GM10847 (cell line): ENCODE results near the gene LRP8.

Source experiments
- POLR2A ChIP-seq: IDR thresholded peaks from 2 replicates; pipeline ENCODE4 v1.6.1; 2011; ENCODE audit not compliant: insufficient read length; ENCODE audit errors: extremely low read depth

LRP8 gene

DNA sequence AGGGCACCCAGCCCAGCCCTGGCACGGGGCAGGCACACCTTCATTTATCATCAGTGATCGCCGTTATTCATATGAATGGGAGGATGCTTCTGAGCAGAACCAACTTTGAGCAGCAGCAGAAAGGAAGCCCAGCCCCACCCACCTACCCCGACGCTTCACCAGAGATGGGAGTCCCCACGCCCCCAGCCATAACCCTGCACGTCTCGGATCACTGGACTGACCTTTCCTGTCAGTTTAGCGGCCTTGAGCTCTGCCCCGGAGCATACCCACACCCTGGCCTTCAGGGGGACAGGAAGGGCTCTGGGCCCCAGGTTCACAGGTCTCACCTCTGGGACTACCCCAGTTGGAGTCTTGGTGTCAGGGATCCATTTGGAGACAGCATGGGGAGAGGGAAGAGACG is 18.1 kb downstream of the LRP8 start:
- TF ChIP-seq POLR2A = no peak

DNA sequence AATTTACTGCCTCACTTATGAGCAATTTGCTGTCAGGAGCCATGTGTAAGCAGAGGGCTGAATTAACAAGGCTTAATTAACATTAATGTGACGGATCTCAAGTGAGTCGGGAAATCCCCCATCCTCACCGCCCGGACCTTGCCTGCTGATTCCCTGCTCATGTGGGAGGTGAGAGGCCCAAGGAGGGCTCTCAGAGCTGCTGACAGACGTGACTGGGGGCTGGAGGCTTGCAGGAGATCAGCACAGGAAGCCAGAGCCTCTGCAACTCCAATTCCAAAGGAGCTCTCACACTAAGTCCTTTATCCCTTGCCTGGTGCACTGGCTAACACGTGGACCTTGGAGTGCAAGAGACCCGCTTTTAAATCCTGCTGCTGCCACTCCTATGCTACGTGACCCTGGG is 19.4 kb downstream of the LRP8 start:
- no peak for TF ChIP-seq POLR2A

DNA sequence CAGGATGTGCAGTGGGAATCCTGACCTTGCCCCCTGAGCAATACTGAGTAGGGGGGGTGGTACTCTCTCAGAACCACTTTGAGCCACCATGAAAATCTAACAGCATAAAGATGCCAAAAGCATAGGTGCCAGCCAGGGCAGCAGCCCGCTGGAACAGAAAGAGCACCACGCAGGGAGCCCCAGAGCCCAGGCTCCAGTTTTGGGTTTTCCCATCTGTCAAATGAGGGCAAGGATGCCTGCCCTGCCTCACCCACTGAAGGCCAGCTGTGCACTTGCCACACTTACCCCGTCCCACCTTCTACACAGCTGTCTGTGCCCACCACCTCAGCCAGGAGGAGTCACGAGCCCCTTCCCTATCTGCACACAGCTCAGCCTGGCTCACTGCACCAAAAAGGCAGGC is 20.8 kb downstream of the LRP8 start:
- no peak for TF ChIP-seq POLR2A

DNA sequence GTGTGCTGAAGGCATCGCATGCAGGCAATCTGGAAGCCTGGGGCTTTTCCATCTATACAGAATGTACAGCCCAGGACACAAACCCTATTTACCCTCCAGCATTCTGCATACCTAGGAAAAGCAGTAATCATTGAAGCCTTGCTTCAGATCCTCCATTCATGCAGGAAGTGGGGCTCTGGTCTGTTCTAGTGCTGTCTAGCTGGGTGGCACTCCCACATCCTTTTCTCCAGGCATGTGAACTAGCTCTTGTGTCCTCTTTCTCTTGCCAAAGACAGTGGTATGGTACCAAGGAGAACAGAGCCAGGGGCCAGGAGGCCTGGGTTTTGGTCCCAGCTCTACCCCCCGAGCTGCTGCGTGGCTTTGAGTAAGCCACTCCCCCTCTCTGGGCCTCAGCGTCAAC is 21.7 kb downstream of the LRP8 start:
- no peak for TF ChIP-seq POLR2A

DNA sequence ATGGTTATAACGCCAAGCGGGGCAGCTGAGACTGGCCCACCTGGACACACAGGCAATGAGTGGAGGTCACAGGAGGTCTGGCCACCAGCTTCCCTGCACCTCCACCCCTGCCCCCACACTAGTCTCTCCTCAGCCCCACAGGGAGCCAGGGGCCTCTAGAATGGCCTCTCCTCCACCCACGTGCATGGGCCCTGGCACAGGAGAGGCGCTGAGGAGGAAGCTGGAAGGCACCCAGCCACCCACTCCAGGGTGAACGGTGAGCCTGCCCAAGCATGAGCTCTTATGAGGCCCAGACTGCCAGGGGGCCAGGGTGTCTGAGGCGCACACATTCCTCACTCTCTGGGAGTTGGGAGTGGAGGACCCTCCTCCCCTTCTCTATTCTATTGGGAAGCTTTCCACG is 22.2 kb downstream of the LRP8 start:
- no peak for TF ChIP-seq POLR2A

DNA sequence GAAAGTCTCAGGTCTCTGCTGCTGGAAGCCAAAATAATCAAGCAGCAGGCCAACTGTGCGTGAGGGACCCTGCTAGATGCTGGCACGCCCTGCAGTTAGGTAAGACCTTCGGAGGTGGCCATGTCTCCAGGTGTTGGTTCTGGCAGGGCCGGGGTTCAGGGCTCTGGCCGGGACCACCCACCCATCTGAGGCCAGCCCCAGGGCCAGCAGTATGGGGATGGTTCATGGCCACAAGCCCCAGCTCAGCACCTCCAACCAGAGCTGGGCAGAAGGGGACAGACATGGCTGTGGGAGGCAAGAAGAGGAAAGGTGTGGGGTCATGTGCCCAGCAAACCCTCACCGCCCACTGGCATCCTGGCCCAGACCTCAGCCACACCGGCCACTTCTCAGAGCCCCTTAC is 23.3 kb downstream of the LRP8 start:
- no peak for TF ChIP-seq POLR2A

DNA sequence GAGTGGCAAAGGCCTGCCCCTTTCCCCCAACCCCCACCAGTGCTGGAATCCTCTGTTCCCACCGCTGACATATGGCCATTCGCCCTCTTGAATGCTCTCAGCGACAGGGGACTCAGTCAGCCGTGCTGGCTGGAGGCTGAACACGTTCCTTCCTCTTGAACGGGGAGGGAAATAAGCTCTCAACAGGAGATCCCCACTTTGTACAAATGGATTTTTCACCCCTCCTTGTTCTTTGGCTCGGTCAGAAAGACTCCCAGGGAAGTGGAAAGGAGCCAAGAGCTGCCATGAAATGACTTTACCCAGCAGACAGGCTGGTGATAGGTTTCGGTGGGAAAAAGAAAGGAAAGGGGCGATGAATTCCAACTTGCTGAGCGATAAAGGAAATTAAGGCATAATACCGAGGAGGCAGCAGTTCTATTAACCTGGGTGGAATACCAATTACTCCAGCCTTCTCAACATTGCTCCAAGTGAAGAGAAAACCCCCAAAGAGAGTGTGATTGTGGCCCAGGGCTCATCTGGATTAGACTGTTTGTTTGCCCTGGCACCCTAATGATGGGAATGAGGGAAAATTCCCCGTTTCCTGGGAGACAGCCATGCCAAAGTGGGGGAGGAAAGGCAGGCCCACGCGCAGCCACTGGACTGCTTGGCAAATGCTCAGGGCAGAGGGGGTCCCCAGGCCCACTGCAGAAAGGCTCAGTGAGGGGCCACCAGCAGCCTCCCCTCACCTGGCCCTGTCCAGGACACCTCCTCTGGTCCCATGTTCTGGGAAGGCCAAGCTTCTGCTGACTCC is 23.9 kb downstream of the LRP8 start:
- TF ChIP-seq POLR2A = no peak

DNA sequence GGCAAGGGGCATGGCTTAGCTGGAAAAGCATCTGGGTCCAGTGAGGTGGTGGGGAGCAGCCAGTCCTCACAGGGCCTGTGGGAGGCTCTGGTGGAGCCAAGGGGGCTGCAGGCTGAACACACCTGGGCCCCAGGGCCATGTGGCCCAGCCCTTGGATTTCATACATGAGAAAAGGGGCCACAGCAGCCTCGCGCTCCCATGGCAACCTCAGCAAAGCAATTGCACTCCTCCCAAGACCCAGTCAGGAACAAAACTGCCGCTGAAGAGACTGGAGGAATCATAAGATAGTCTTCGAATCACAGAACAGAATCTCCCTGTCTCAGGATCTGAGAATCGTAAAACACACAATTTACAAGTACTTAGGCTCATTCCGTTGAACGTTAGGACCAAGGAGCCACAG is 24.6 kb downstream of the LRP8 start:
- no peak for TF ChIP-seq POLR2A

DNA sequence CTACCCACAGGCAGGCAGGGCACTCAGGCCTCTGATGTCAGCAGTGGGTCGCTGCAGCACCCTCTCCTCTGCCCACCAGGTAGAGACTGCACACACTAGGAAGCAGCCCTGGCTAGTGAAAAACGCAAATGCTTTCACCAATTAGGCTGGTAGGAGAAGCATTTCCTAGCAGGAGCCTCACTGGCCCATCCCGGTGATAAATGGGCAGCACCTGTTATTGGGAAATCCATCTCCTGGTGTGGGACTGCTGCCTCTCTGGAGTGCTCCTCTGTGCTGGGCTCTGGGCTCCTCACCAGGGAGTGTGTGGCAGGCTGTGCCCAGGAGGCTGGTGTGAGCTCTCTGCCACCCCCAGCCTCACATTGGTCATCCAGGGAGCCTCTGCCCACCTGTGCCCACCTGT is 28.6 kb downstream of the LRP8 start:
- TF ChIP-seq POLR2A = no peak

DNA sequence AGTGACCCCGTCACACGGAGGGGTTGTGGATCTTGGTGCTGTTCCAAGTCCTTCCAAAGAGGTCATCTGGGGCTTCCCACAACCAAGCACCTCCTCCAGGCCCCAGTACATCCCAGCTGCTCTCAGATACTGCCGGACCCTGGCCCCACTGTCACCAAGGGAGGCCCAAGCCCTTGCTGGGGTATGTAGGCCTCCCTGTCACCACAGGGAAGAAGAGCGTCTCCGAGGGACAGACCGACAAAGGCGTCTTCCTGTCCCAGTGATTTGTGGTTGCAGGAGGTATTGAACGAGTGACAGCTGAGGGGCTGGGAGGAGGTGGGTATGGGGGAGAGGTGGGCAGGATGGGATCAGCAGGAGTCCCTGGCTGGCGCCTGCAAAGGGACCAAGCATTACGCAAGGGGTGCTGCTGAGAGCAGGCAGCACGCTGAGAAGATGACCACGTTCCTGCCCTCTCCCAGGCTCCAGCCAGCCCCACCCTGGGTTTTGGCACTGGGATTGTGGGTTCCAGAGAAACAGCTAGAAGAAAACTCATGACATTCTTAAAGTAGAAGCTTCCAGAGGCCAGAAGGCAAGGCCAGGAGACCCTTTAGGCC is 29.7 kb downstream of the LRP8 start:
- TF ChIP-seq POLR2A = no peak

DNA sequence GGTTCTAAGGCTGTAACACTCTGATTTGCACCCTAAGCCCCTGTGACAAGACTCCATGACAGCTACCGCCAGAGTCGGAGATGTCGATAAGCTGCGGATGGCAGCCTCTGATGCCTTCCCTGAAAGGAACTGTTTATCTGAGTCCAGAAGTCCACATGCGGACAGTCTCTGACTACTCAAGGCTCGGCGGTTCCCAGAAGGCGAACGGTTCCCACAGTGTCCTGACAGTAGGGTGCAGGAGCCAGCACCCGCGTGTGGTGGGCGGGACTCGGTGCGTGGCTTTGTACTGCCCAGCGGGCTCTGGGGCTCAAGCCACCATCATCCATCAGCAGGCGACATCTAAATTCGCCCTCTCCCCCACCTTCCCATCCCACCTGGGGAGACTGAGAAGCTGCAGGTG is 30.7 kb downstream of the LRP8 start:
- no peak for TF ChIP-seq POLR2A

DNA sequence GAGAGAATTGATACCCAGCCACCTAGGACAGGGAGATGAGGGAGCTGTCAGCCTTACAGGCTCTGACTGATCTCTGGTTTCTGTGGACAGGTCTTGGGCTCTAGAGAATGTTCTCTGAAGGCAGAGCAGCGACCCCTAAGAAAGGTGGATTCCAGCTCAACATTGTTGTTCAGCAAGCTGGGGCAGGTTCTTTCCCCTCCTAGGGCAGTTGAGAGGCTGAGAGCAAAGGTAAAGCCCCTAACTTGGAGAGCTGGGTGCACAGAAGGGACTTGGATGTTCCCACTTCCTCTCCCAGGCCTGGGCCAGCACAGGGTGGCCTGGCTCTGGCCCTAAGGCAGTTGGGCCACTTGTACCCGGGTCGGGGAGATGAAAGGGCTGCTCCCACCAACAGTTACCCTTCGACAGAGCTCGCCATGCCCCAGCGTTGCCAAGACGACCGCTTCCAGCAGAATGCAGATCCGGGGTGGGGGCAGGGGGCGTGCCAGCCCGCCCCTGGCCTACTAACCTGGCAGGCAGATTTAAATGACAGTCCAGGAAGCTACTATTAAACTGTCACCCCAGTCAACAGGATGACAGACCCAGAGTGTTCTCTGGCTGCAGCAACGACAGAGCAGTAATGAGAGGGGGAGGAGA is 31.6 kb downstream of the LRP8 start:
- no peak for TF ChIP-seq POLR2A

DNA sequence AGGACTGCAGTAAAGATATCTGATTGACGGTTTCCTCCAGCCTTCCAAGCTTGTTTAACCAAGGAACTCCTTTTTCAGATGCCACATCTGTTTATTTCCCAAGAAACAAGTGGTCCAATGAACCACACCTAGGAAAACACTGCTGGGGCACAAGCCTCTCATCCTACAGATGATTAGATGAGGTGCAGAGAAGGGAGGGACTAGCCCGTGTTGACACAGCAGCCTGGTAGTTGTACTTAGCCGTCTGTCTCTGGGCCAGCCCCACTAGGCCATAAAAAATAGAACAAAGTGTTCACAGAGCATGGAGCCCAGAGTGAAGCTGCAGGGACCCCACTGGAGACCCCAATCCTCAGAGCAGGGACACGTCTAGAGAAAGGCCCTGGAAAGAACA is 32.1 kb downstream of the LRP8 start:
- TF ChIP-seq POLR2A = no peak

DNA sequence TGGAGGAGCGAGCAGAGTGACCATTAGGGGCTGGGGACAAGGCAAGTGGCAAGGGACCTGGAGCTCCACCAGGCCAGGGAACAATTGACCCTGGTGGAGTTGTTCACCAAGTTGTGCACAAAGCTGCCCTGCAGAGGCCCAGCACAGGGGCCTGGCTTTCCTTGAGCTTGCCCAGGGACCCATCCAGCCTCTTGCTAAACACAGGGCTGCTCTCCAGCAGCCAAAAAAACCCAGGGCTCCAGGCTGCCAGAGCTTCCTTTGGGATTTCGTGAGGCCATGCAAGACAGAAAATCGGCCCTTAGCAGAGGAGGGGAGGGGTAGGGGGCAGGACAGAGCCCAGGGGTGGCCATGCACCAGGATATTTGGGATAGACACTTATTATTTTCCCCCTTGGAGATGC is 32.6 kb downstream of the LRP8 start:
- TF ChIP-seq POLR2A = no peak

DNA sequence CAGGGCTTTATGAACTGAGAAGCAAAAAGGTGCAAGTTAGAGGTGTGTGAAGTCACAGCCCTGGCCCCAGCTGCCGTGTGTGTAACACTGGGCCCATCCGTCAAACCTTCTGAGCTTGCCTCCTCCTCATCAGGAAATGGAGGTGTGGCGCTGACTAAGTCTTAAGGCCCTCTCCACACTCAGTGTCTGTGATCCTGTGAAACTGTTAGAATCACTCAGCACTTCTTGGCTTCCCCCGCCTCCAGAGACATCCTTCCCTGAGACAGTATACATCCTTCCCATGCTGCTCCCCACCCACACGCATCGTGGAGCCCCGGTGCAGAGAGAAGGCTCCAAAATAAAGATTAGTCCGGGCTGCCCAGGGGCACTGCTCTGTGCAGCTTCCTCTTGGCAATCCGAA is 33.3 kb downstream of the LRP8 start:
- TF ChIP-seq POLR2A = no peak

DNA sequence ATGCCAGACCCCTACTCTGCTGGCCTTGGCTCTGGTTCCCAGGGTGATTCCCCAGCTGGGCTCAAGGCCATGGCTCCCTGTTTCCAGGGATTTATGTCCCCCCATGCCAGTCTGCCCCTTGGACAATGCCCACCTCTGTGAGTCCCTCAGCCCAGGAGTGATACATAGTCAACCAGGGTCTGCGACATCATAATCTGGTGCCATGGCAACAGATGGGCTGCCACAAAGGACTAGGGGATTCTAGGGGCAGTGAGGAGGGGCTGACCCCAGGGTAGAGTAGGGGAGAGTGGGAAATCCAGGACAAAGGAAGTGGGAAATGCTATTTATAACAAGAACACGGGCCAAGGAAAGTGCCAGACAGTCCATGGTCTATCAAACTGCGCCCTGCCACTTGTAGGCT is 33.8 kb downstream of the LRP8 start:
- TF ChIP-seq POLR2A = no peak

DNA sequence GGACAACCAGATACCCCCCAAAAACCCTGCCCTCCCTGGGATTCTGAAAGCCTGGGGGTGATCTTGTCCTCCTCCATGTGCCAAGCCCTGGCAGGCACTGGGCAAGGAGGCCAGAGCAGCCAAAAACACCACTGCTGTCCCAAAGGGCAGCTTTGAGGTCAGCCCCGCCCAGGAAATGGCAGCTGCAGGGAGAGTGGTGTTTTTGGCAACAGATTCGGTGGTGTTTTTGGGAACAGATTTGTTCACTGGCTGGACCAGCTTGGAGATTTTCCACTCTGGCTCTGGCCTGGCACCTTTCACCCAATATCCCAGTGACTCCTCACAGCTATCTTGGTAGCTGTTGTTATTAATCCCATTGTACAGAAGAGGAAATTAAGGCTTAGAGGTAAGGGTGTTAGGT is 34.7 kb downstream of the LRP8 start:
- TF ChIP-seq POLR2A = no peak
